SK-N-SH (cell line): Measurements from ENCODE around the gene DDX17. TPM values are rescaled to one million over a fixed set of nuclear protein-coding genes. Genes with fewer than 3 reads are reported as not detected.

Experiments
- CTCF ChIA-PET: fragments of 300-600, 350-600 bp; formaldehyde crosslinking; extraction: SDS; loops from one replicate; lab custom pipeline; 2021; lab: Yijun Ruan, JAX
- POLR2A ChIA-PET: fragments of 350-600 bp; sonication (Branson Sonifier 250); formaldehyde crosslinking; extraction: SDS; loops from one replicate; lab custom pipeline; 2020; ENCODE audit warnings: antibody characterized with exemption, inconsistent platforms; lab: Yijun Ruan, JAX
- DNase-seq: peaks from one replicate; pipeline ENCODE4 v3.0.0; 2012
- H2AFZ ChIP-seq: fragments of 200-600 bp; sonication (generic); 2 replicates; pipeline ENCODE4 v1.8.1; 2016; ENCODE audit warnings: antibody characterized with exemption, mild to moderate bottlenecking, low read depth
- H3F3A ChIP-seq: fragments of 200-600 bp; sonication (generic); replicated peaks from 2 replicates; pipeline ENCODE3; 2016; ENCODE audit warnings: antibody characterized with exemption, mild to moderate bottlenecking; ENCODE audit not compliant: insufficient read depth
- H3K27ac ChIP-seq, 2 experiments: fragments of 200-500 bp in 1 of 2; fragments of 200-600 bp in 1 of 2; sonication (Bioruptor generic) in 1 of 2; sonication (generic), shearing (Covaris generic) in 1 of 2; 2 replicates each; pipeline versions ENCODE4 v1.5.1 to v1.6.1; 2014 to 2016; ENCODE audit warnings: low read depth in 2 of 2, inconsistent platforms in 1 of 2, low read length in 1 of 2, mild to moderate bottlenecking in 1 of 2, mixed read lengths in 1 of 2
- H3K27me3 ChIP-seq: fragments of 200-600 bp; sonication (generic), shearing (Covaris generic); 2 replicates; pipeline ENCODE4 v1.6.1; 2016; ENCODE audit warnings: mixed run types; ENCODE audit not compliant: insufficient read depth
- H3K36me3 ChIP-seq, 2 experiments: fragments of 200-500 bp in 1 of 2; fragments of 200-600 bp in 1 of 2; sonication (Bioruptor generic) in 1 of 2; sonication (generic) in 1 of 2; replicated peaks in 1 of 2; 2 replicates each; pipeline versions ENCODE3 to v1.5.1; 2014 to 2016; ENCODE audit warnings: low read length in 1 of 2, mild to moderate bottlenecking in 1 of 2; ENCODE audit not compliant: insufficient read depth in 2 of 2, control insufficient read depth in 1 of 2
- H3K4me1 ChIP-seq, 2 experiments: fragments of 200-500 bp in 1 of 2; fragments of 200-600 bp in 1 of 2; sonication (Bioruptor generic) in 1 of 2; sonication (generic), shearing (Covaris generic) in 1 of 2; 2 replicates each; pipeline versions ENCODE4 v1.5.1 to v1.6.1; 2014 to 2016; ENCODE audit warnings: low read depth in 1 of 2, low read length in 1 of 2, mixed run types in 1 of 2; ENCODE audit not compliant: insufficient read depth in 2 of 2, control insufficient read depth in 1 of 2
- H3K4me2 ChIP-seq: fragments of 200-600 bp; sonication (generic), shearing (Covaris generic); 2 replicates; pipeline ENCODE4 v1.6.1; 2017; ENCODE audit warnings: mixed run types
- H3K4me3 ChIP-seq, 2 experiments: fragments of 200-500 bp in 1 of 2; fragments of 200-600 bp in 1 of 2; sonication (Bioruptor generic) in 1 of 2; sonication (generic), shearing (Covaris generic) in 1 of 2; 2 replicates each; pipeline versions ENCODE4 v1.5.1 to v1.8.1; 2014 to 2016; ENCODE audit warnings: low read depth in 2 of 2, inconsistent platforms in 1 of 2, low read length in 1 of 2, mild to moderate bottlenecking in 1 of 2, mixed read lengths in 1 of 2, moderate library complexity in 1 of 2
- H3K79me2 ChIP-seq: fragments of 200-600 bp; sonication (generic); 2 replicates; pipeline ENCODE4 v1.8.1; 2017; ENCODE audit warnings: mild to moderate bottlenecking; ENCODE audit not compliant: insufficient read depth
- H3K9ac ChIP-seq: fragments of 200-600 bp; sonication (generic); 2 replicates; pipeline ENCODE4 v1.6.1; 2017; ENCODE audit warnings: mixed run types
- H3K9me2 ChIP-seq: fragments of 200-600 bp; sonication (generic); 2 replicates; pipeline ENCODE4 v1.6.1; 2017; ENCODE audit warnings: mixed run types
- H3K9me3 ChIP-seq: fragments of 200-600 bp; sonication (generic); 2 replicates; pipeline ENCODE4 v1.6.1; 2017; ENCODE audit warnings: mixed run types, mild to moderate bottlenecking, moderate library complexity
- H4K20me1 ChIP-seq: fragments of 200-600 bp; sonication (generic); 2 replicates; pipeline ENCODE4 v1.6.1; 2017; ENCODE audit warnings: mild to moderate bottlenecking, mixed run types; ENCODE audit not compliant: insufficient read depth
- CHD2 ChIP-seq: fragments of 150-350 bp; IDR thresholded peaks from 2 replicates; pipeline ENCODE4 v1.6.1; 2018; ENCODE audit warnings: low read length; ENCODE audit not compliant: partially characterized antibody
- CTCF ChIP-seq: fragments of 200-600 bp; sonication (generic); IDR thresholded peaks from 2 replicates; pipeline ENCODE4 v1.6.1; 2017; ENCODE audit warnings: antibody characterized with exemption, mild to moderate bottlenecking, moderate library complexity
- ELF1 ChIP-seq: IDR thresholded peaks from 2 replicates; pipeline ENCODE4 v1.4.0; 2012
- EP300 ChIP-seq, 2 experiments: IDR thresholded peaks; 2 replicates each; pipeline versions ENCODE4 v1.4.0 to v1.6.1; 2012; ENCODE audit warnings: borderline replicate concordance in 1 of 2, low read depth in 1 of 2, low read length in 1 of 2
- FOSL2 ChIP-seq: IDR thresholded peaks from 2 replicates; pipeline ENCODE4 v1.4.0; 2012; ENCODE audit warnings: low read depth, mild to moderate bottlenecking, moderate library complexity, borderline replicate concordance
- GATA2 ChIP-seq: sonication (generic); formaldehyde crosslinking; IDR thresholded peaks from 2 replicates; pipeline ENCODE4 v1.5.0; 2020; ENCODE audit warnings: mild to moderate bottlenecking, missing genetic modification reagents
- MEF2A ChIP-seq: IDR thresholded peaks from 2 replicates; pipeline ENCODE4 v1.4.0; 2012; ENCODE audit warnings: low read depth, borderline replicate concordance
- NFIC ChIP-seq: IDR thresholded peaks from 2 replicates; pipeline ENCODE4 v1.4.0; 2012; ENCODE audit warnings: borderline replicate concordance
- NRF1 ChIP-seq: IDR thresholded peaks from 2 replicates; pipeline ENCODE4 v1.6.1; 2012; ENCODE audit warnings: low read depth, mild to moderate bottlenecking, low read length
- POLR2AphosphoS5 ChIP-seq: IDR thresholded peaks from 2 replicates; pipeline ENCODE4 v1.6.1; 2012; ENCODE audit warnings: low read depth, low read length
- RCOR1 ChIP-seq: fragments of 150-350 bp; IDR thresholded peaks from 2 replicates; pipeline ENCODE4 v1.6.1; 2017; ENCODE audit warnings: antibody characterized with exemption, low read length
- REST ChIP-seq: IDR thresholded peaks from 2 replicates; pipeline ENCODE4 v1.6.1; 2012; ENCODE audit warnings: mild to moderate bottlenecking, low read depth, low read length, moderate library complexity
- RFX5 ChIP-seq: IDR thresholded peaks from 2 replicates; pipeline ENCODE4 v1.6.1; 2012; ENCODE audit warnings: mild to moderate bottlenecking, improper control_type of control experiment, low read length
- RXRA ChIP-seq: IDR thresholded peaks from 2 replicates; pipeline ENCODE4 v1.4.0; 2012; ENCODE audit warnings: low read depth, mild to moderate bottlenecking, borderline replicate concordance
- SMC3 ChIP-seq: IDR thresholded peaks from 2 replicates; pipeline ENCODE4 v1.6.1; 2012; ENCODE audit warnings: low read depth, low read length, improper control_type of control experiment
- TCF12 ChIP-seq: IDR thresholded peaks from 2 replicates; pipeline ENCODE4 v1.4.0; 2012
- TEAD4 ChIP-seq: IDR thresholded peaks from 2 replicates; pipeline ENCODE4 v1.4.0; 2012; ENCODE audit warnings: mild to moderate bottlenecking, borderline replicate concordance; ENCODE audit not compliant: insufficient read depth
- YY1 ChIP-seq: IDR thresholded peaks from 2 replicates; pipeline ENCODE4 v1.4.0; 2012; ENCODE audit warnings: low read depth, mild to moderate bottlenecking
- ZBTB33 ChIP-seq: IDR thresholded peaks from 2 replicates; pipeline ENCODE4 v1.4.0; 2012; ENCODE audit warnings: low read depth, borderline replicate concordance
- WGBS: methylation state at CpG from one replicate; pipeline ENCODE4 v1.1.6; 2017; ENCODE audit warnings: low lambda C conversion rate; 5-methylcytosine and 5-hydroxymethylcytosine counted together
- polyA plus RNA-seq, 3 experiments: library from polyadenylated mRNA; depleted of rRNA; stranded (reverse); fragments of >200 nt; gene quantifications; 2 replicates each; pipeline ENCODE4 v1.2.3, GENCODE V29; 2012
- TF ChIP-seq, protein P1 (sequence below): IDR thresholded peaks from 2 replicates; pipeline ENCODE4; 2012
- TF ChIP-seq, protein P2 (sequence below): IDR thresholded peaks from 2 replicates; pipeline ENCODE4 v1.4.0; 2012; ENCODE audit warnings: low read depth

Gene DDX17
- polyA plus RNA-seq, 1 of the 3 experiments (the other 2 are of a cell fraction), result 111 TPM

- H3K9me3 ChIP-seq, result no peaks in the 10 kb centered on the region
- no peak overlapping the region for H2AFZ ChIP-seq
- no peaks in the 10 kb centered on the region for H3K27me3 ChIP-seq
- peaks cover 65 to 81% of the 10 kb centered on the region in 2 experiments for H3K36me3 ChIP-seq
- TF ChIP-seq SMC3, result no peak
- TF ChIP-seq EP300 (IDR thresholded peaks at IDR 0.05; ENCODE audit: borderline replicate concordance in 1 of 2, low read depth in 1 of 2, low read length in 1 of 2), result no peak
- TF ChIP-seq POLR2AphosphoS5, result no peak
- no peak for TF ChIP-seq ELF1
- TF ChIP-seq RXRA, result no peak
- no peak for TF ChIP-seq NRF1
- TF ChIP-seq YY1, result no peak
- TF ChIP-seq, protein P1, sequence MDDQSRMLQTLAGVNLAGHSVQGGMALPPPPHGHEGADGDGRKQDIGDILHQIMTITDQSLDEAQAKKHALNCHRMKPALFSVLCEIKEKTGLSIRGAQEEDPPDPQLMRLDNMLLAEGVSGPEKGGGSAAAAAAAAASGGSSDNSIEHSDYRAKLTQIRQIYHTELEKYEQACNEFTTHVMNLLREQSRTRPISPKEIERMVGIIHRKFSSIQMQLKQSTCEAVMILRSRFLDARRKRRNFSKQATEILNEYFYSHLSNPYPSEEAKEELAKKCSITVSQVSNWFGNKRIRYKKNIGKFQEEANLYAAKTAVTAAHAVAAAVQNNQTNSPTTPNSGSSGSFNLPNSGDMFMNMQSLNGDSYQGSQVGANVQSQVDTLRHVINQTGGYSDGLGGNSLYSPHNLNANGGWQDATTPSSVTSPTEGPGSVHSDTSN, result no peak
- no peak for TF ChIP-seq GATA2 (CRISPR knock-in tag)
- TF ChIP-seq RCOR1, result no peak
- TF ChIP-seq MEF2A, result no peak
- no peak for TF ChIP-seq TEAD4
- TF ChIP-seq NFIC, result no peak
- TF ChIP-seq, protein P2, sequence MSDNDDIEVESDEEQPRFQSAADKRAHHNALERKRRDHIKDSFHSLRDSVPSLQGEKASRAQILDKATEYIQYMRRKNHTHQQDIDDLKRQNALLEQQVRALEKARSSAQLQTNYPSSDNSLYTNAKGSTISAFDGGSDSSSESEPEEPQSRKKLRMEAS, result no peak
- TF ChIP-seq RFX5, result no peak
- no peak for TF ChIP-seq FOSL2
- no peak overlapping the region for H3K9ac ChIP-seq
- H3K27ac ChIP-seq, result no peak overlapping the region
- H3F3A ChIP-seq, result peaks cover 6% of the 10 kb centered on the region
- no peak overlapping the region for H3K4me2 ChIP-seq
- no peak overlapping the region for H3K4me3 ChIP-seq
- peaks cover 29% of the 10 kb centered on the region; the same call in 1 of the 2 replicates for H3K79me2 ChIP-seq
- no peak for DNase-seq
- peaks cover 21% of the 10 kb centered on the region for H4K20me1 ChIP-seq
- H3K4me1 ChIP-seq, result peaks cover 0 to 2% of the 10 kb centered on the region in 2 experiments; a peak in 1 of 4 replicates
- 96% methylated on average over 17 of the region's 17 CpGs for WGBS
- ChIA-PET CTCF (no interaction called here), POLR2A (no interaction called here)
- H3K9me2 ChIP-seq, result no peaks in the 10 kb centered on the region
Observed at GRCh38 chr22:38489142-38489541, 17.0 kb downstream of the DDX17 start.

DNA sequence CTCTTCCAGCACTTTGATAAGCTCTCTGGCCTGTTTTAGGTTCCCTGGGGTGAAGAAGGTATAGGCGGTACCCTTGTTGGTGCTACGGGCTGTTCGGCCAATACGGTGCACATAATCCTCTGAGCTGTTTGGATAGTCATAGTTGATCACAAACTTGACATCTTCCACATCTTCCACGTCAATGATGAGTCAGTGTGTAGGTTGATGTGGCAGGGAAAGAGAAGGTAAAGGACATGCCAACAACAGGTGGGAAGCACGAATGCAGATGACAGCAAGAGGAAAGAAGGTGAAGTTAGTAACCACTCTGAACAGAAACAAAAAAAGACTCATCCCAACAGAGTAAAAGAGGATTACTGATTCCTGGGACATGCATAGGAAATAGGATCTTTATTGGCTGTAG lies 18.2 kb downstream of the DDX17 start:
- Histone ChIP-seq H4K20me1 (peaks cover 10% of the 10 kb centered on the region; the same call in 1 of the 2 replicates), H3F3A (peaks cover 8% of the 10 kb centered on the region), H3K27me3 (no peaks in the 10 kb centered on the region), H3K4me3 (no peak overlapping the region), H3K9me2 (no peaks in the 10 kb centered on the region), H3K9ac (no peak overlapping the region), H3K36me3 (peaks cover 60 to 83% of the 10 kb centered on the region in 2 experiments), H3K9me3 (no peaks in the 10 kb centered on the region), H3K79me2 (peaks cover 17% of the 10 kb centered on the region; the same call in 1 of the 2 replicates), H3K4me2 (no peak overlapping the region), H3K27ac (no peak overlapping the region), H2AFZ (no peak overlapping the region), H3K4me1 (no peaks in the 10 kb centered on the region)
- 90% methylated on average over 6 of the region's 6 CpGs for WGBS
- POLR2A ChIA-PET, result no interaction called here
- no peak for DNase-seq
- CTCF ChIA-PET, result no interaction called here
- TF ChIP-seq CHD2 (no peak), TCF12 (no peak), NFIC (no peak), POLR2AphosphoS5 (no peak), REST (no peak), ZBTB33 (no peak), CTCF (no peak)
